Muscle layer of colon (tissue), 2 donors: ENCODE measurements around the gene CSNK2B.

Experiments used
- H3K27ac ChIP-seq: one replicate; pipeline ENCODE4 v1.7.0; 2013; ENCODE audit warnings: low read depth, mild to moderate bottlenecking, low read length, moderate library complexity
- H3K27me3 ChIP-seq, 2 donors: one replicate each; pipeline ENCODE4 v1.7.0; 2013; ENCODE audit warnings: low read length in 2 of 2, mild to moderate bottlenecking in 2 of 2; ENCODE audit not compliant: insufficient read depth in 2 of 2, control insufficient read depth in 1 of 2
- H3K36me3 ChIP-seq: one replicate; pipeline ENCODE4 v1.7.0; 2013; ENCODE audit warnings: mild to moderate bottlenecking, low read length; ENCODE audit not compliant: insufficient read depth
- H3K4me1 ChIP-seq: one replicate; pipeline ENCODE4 v1.7.0; 2013; ENCODE audit warnings: mild to moderate bottlenecking, low read length; ENCODE audit not compliant: insufficient read depth
- H3K4me3 ChIP-seq, 2 donors: one replicate each; pipeline ENCODE4 v1.7.0; 2013; ENCODE audit warnings: low read length in 2 of 2, low read depth in 1 of 2, mild to moderate bottlenecking in 1 of 2, moderate library complexity in 1 of 2
- H3K9ac ChIP-seq: one replicate; pipeline ENCODE4 v1.7.0; 2013; ENCODE audit warnings: low read length
- H3K9me3 ChIP-seq: one replicate; pipeline ENCODE4 v1.7.0; 2013; ENCODE audit warnings: mild to moderate bottlenecking, low read length
- donor health status: abdominal sarcoma.
- donor health status: Adenocarcinoma of cecum.

The CSNK2B gene

DNA sequence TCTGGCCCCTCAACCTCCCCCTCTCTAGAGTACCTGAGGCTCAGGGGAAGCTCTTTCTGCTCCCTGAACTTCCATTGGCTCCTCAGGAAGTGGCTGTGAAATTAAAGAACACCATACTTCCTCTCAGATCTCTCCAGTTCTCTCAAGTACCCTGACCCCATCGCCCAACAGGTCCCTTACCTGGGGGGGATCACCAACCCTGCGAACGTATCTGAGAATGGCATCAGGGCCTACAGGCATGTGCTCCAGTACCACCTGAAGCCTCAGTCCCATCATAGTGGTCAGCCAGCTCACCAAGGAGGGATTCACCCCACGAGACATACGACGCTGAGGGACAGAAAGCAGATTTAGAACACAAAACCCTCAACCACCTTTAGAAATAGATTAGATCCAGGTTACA lies 25.3 kb upstream of the CSNK2B start:
- Histone ChIP-seq H3K9ac (no peak overlapping the region), H3K4me1 (no peaks in the 10 kb centered on the region), H3K36me3 (peaks cover 88% of the 10 kb centered on the region), H3K27me3 (no peaks in the 10 kb centered on the region), H3K27ac (no peak overlapping the region), H3K4me3 (no peak overlapping the region), H3K9me3 (no peaks in the 10 kb centered on the region)

DNA sequence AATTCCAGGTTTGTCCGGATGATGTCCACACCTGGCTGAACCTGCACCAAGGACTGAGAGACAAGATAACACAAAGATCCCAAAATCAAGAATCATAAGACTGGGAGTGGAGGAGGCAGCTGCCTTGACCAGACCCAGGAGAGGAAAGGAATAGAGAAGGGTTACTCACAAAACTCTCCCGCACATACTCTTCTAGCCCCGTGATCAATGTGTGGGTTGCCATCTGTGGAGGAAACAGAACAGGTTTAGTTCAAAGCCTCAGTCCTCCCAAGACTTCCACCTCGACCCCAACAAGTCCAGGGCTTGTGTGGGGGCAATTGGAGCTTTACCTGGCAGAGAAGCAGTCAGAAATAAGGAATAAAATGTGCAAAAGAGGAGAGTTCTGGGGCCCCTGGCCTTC lies 24.5 kb upstream of the CSNK2B start:
- H3K27me3 ChIP-seq, result no peaks in the 10 kb centered on the region
- no peak overlapping the region for H3K9ac ChIP-seq
- no peaks in the 10 kb centered on the region for H3K9me3 ChIP-seq
- no peak overlapping the region for H3K4me3 ChIP-seq
- peaks cover 88% of the 10 kb centered on the region for H3K36me3 ChIP-seq
- H3K4me1 ChIP-seq, result no peaks in the 10 kb centered on the region
- no peak overlapping the region for H3K27ac ChIP-seq

DNA sequence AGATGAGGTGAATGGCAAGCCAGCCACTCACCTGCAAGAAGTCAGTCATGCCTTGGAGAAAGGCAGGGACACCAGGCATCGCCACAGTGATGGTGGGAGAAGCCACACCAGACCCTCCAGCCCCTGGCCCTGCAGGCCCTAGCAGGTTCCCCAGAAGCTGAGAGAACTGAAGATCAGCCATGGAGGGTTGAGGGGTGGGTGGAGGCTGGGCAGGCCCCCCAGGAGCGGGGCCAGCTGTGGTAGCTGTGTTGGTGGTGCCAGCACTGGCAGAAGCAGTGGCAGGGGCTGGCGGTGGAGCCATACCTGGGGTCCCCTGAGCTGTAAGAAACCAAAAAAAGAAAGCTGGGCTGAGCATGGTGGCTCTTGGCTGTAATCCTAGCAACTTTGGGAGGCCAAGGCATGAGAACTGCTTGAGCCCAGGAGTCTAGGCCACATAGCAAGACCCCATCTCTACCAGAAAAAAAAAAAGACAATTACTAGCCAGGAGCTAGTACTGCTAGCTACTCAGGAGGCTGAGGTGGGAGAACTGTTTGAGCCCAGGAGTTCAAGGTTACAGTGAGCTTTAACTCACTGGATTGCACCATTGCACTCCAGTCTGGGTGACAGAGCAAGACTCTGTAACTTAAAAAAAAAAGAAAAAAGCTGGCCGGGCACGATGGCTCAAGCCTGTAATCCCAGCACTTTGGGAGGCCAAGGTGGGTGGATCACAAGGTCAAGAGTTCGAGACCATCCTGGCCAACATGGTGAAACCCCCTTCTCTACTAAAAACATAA lies 22.9 kb upstream of the CSNK2B start:
- H3K27ac ChIP-seq, result no peak overlapping the region
- no peaks in the 10 kb centered on the region for H3K4me1 ChIP-seq
- no peaks in the 10 kb centered on the region for H3K9me3 ChIP-seq
- H3K36me3 ChIP-seq, result peaks cover 88% of the 10 kb centered on the region
- H3K4me3 ChIP-seq, result no peak overlapping the region
- no peak overlapping the region for H3K9ac ChIP-seq
- H3K27me3 ChIP-seq, result no peaks in the 10 kb centered on the region

DNA sequence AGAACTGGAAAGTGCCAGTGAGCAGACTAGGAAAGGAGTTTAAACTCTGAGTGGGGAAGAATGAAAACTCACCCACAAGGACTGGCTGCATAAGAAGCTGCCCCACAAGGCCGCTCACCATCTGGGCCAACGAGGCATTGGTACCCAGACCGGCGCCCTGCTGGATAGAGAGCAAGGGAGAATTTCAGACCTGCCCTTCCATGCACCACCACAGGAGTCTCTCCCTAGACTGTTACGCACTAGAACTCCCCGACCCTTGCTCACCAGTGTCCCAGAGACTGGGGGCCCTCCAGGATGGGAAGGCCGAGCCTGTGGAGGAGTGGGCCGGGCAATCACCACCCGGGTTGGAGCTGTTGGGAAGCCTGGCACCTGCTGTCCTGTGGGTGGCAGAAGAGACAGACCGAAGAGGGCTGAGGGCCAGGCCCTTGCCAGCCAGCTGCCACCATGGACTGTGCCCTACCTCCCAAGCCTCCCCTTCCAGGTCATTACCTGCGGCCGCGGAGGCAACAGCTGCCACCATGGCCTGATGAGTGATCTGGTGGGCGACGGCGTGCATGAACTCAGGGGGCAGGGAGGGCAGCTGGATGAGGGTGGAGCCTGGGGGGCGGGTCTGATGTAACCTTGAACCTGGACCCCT lies 21.9 kb upstream of the CSNK2B start:
- H3K9ac ChIP-seq, result no peak overlapping the region
- no peaks in the 10 kb centered on the region for H3K9me3 ChIP-seq
- peaks cover 89% of the 10 kb centered on the region for H3K36me3 ChIP-seq
- no peaks in the 10 kb centered on the region for H3K27me3 ChIP-seq
- no peak overlapping the region for H3K4me3 ChIP-seq
- H3K4me1 ChIP-seq, result no peaks in the 10 kb centered on the region
- no peak overlapping the region for H3K27ac ChIP-seq

DNA sequence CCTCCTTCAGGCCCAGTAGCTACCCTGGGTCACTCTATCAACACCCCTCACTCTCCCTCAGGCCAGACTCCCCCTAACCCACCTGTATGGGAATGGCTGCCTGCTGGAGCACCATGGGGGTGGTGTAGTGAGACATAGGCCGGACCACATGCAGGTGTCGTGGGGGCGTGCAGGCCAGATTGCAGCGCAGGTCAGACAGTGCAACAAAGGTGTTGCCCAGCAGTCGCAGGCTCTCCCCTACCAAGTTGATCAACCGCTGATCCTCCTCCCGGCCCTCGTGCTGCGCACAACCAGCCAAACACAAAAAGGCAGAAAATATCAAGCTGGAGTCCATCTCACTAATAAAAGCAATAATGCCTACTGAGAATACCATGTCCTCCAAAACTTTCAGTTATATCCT lies 20.6 kb upstream of the CSNK2B start:
- Histone ChIP-seq H3K27me3 (no peaks in the 10 kb centered on the region), H3K9me3 (no peaks in the 10 kb centered on the region), H3K36me3 (peaks cover 90% of the 10 kb centered on the region), H3K27ac (no peak overlapping the region), H3K9ac (no peak overlapping the region), H3K4me1 (no peaks in the 10 kb centered on the region), H3K4me3 (no peak overlapping the region)

DNA sequence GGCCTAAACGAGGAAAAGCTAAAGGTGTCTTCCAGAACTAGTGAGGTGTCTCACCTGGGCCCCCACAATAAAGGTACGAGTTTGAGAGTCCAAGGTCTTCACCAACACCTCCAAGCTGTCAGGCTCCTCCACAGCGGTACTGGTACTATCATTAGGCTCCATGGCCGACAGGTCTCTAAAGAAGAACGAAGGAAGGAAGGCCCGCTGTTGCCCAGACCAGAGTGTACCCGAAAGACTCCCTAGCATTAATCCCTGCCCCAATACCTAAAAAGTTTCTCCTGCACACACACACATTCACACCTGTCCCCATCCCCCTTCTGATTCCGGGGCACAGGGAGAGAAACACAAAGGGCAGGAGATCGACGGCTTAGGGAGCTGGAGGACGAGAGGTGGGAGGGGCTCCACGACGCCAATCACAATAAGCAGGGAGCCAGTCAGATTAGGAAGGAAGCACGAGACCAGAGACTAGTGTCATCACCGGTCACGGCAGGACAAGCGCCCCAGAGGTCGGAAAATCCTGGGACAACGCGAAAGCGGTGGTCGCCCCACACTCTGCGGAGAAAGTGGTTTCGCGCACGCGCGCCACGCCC lies 14.2 kb upstream of the CSNK2B start:
- Histone ChIP-seq H3K27me3 (no peaks in the 10 kb centered on the region), H3K9ac (peak overlapping the region; percentile 94), H3K4me1 (peaks cover 21% of the 10 kb centered on the region), H3K27ac (peak overlapping the region; percentile 98), H3K36me3 (peaks cover 39% of the 10 kb centered on the region), H3K9me3 (no peaks in the 10 kb centered on the region), H3K4me3 (peak overlapping the region; percentile 82 to 93)

DNA sequence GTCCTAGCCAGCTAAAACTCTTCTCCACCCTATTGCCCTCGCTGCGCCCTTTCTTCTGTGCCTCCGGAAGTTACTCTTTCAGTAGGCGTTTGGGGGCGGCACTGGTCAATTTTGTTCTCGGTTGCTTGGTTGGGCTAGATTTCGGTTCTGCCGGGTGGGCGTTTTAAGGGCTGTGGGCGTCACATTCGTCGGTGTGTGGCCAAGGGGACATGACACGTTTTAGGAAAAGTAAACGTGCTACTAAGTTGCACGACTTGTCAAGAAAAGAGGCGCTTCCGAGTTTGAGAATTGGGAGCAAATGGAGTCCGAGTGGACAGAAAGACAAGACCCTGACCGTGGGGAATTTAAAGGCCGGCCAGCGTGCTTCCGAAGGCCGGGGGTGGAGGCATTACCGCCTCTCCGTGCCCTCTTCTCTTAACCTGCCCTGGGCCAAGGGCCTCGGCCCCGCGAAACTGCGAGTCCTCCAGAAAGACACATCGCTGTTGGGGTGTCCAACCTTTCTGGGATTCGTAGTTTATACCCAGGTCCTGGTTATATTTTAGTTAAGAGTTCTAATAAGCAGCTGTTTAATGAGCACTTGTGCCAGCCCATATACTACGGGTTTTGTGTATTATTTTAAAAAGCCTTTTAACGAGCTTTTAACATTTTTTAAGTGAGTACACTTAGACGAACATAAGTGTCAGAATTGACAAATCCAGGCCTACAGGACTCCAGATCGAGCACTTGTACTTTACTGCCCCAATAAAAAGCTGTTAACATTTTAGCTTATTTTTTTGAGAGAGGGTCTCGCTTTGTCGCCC lies 12.8 kb upstream of the CSNK2B start:
- Histone ChIP-seq H3K27me3 (no peaks in the 10 kb centered on the region), H3K27ac (peak overlapping the region; percentile 98), H3K4me3 (peak overlapping the region; percentile 82 to 93), H3K36me3 (peaks cover 29% of the 10 kb centered on the region), H3K4me1 (peaks cover 31% of the 10 kb centered on the region), H3K9me3 (no peaks in the 10 kb centered on the region), H3K9ac (peak overlapping the region; percentile 94)

DNA sequence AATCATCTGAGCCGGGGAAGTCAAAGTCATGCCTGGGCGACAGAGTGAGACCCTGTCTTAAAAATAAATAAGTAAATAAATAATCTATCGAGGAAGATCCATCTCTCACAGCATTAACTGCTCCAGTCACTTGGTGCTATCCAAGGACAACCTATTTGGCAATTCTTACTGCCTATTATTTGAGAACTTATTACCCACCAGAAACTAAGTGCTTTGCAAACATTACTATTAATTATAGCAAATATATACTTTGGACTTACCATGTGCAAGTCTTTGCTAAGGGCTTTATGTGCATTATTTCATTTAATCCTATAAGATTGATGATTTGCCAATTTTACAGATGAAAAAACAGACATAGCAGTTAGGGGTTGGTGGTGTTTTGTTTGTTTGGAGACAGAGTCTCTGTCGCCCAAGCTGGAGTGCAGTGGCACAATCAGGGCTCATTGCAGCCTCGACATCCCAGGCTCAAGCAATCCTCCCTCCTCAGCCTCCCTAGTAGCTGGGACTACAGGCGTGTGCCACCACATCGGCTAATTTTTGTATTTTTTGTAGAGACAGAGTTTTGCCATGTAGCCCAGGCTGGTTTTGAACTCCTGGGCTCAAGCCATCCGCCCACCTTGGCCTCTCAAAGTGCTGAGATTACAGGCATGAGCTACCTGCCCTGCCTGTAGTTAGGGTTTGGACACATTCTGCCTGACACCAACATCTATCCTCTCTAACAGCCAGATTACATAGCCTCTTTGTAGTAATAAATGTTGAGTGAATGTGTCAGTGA lies 11.1 kb upstream of the CSNK2B start:
- Histone ChIP-seq H3K4me3 (no peak overlapping the region), H3K36me3 (peaks cover 19% of the 10 kb centered on the region), H3K27ac (no peak overlapping the region), H3K4me1 (peaks cover 48% of the 10 kb centered on the region), H3K9ac (no peak overlapping the region), H3K27me3 (no peaks in the 10 kb centered on the region), H3K9me3 (no peaks in the 10 kb centered on the region)

DNA sequence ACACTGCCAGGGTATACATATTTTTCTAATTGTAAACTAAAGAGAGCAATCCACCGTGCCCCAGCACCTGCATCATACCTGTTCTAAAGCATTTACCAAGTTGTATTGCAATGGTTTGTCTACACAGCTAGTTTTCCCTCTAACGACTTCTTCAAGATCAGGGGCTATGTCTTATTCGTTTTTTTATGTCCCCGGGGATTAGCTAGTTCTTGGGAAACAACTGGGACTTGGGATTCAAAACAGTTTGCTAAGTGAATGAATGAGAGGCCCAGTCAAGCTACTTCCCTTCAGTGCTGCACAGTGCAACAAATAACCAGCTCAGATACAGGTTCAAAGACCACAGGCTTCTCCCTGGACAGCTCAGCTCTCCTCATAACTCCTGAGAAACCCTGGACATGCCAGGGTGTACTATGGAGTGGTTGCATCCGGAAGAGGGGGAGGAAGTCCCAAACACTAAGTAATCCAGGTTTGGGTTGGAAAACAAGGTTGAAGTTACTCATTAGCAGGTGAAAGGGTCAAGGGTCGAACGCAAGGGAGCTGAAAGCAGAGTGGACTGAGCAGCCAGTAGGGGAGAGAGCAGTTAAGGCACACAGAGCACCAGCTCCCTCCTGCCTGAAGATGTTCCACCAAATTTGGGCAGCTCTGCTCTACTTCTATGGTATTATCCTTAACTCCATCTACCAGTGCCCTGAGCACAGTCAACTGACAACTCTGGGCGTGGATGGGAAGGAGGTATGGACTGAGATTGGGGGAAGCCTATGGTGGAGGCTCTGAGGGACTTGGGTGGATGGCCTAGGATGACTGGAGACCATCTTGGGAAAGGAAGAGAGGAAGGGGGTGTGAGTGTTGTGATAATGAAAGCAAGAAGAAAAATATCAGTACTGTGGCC lies 10.3 kb upstream of the CSNK2B start, which contains the start of gene APOM:
Gene APOM (plus strand): TSS at position 546 of the 889 bp plus-strand sequence. CDS start 73 bp downstream, at position 619.
- H3K4me1 ChIP-seq, result peaks cover 51% of the 10 kb centered on the region
- no peaks in the 10 kb centered on the region for H3K9me3 ChIP-seq

More for the DNA sequence above, 10.3 kb upstream of the CSNK2B start, which contains the start of gene APOM:
- no peak within 1 kb of the TSS for H3K4me3 ChIP-seq
- H3K27ac ChIP-seq, result no peak within 1 kb of the TSS
- H3K27me3 ChIP-seq, result no peaks in the 10 kb centered on the region
- H3K36me3 ChIP-seq, result peaks cover 14% of the 10 kb centered on the region
- H3K9ac ChIP-seq, result no peak within 1 kb of the TSS
